ENCODE results near the gene FLYWCH2.
"Not testable (repeated sequence)": the region's sequence is repeated elsewhere in the genome, so short reads cannot be mapped to it uniquely, and the experiment has no call there.

The FLYWCH2 gene

GRCh38 chr16:2919511-2920255, 36.7 kb downstream of the FLYWCH2 start:
- no peak for TF ChIP-seq ZFX (IDR thresholded peaks at IDR 0.05; ENCODE audit: borderline replicate concordance)
- TF ChIP-seq, protein P1, sequence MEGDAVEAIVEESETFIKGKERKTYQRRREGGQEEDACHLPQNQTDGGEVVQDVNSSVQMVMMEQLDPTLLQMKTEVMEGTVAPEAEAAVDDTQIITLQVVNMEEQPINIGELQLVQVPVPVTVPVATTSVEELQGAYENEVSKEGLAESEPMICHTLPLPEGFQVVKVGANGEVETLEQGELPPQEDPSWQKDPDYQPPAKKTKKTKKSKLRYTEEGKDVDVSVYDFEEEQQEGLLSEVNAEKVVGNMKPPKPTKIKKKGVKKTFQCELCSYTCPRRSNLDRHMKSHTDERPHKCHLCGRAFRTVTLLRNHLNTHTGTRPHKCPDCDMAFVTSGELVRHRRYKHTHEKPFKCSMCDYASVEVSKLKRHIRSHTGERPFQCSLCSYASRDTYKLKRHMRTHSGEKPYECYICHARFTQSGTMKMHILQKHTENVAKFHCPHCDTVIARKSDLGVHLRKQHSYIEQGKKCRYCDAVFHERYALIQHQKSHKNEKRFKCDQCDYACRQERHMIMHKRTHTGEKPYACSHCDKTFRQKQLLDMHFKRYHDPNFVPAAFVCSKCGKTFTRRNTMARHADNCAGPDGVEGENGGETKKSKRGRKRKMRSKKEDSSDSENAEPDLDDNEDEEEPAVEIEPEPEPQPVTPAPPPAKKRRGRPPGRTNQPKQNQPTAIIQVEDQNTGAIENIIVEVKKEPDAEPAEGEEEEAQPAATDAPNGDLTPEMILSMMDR (IDR thresholded peaks at IDR 0.05): peak; percentile 90
- 0 out of 2 replicates have a peak overlapping the region, but pooled peaks have one; percentile 15 for H3K27ac ChIP-seq

- H3K27ac ChIP-seq: no peak overlapping the region
- TF ChIP-seq ZFX (IDR thresholded peaks at IDR 0.05; ENCODE audit: borderline replicate concordance): no peak
- TF ChIP-seq, protein P1 (IDR thresholded peaks at IDR 0.05): no peak
Observed at GRCh38 chr16:2923481-2923880, 40.5 kb downstream of the FLYWCH2 start.

- H3K27ac ChIP-seq: no peak overlapping the region
- no peak for TF ChIP-seq ZFX (IDR thresholded peaks at IDR 0.05; ENCODE audit: borderline replicate concordance)
- TF ChIP-seq, protein P1 (IDR thresholded peaks at IDR 0.05): no peak
Observed at GRCh38 chr16:2924901-2925755, 42.1 kb downstream of the FLYWCH2 start.

DNA sequence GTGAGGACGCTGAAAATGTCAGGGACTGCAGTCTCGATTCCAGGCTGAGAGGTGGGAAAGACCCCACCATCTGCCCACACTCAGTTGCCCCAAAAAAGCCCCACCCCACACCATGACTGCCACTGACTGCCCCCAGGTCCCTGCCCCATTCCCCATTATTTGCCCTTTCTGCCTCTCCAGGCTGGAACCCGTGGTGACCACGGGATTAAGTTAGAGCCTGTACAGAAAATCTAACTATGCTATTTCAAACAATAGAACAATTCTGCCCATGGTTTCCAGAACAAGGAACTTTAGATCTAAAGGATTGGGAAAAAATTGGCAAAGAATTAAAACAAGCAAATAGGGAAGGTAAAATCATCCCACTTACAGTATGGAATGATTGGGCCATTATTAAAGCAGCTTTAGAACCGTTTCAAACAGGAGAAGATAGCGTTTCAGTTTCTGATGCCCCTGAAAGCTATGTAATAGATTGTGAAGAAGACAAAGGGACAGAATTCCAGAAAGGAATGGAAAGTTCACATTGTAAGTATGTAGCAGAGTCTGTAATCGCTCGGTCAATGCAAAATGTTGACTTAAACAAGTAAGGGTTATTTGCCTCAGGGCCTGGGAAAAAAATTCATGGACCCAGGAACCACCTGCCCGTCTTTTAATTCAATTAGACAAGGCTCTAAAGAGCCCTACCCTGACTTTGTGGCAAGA, 43.1 kb downstream of the FLYWCH2 start:
- TF ChIP-seq, protein P1 (IDR thresholded peaks at IDR 0.05): no peak
- TF ChIP-seq ZFX (IDR thresholded peaks at IDR 0.05; ENCODE audit: borderline replicate concordance): no peak
- H3K27ac ChIP-seq: 0 out of 2 replicates have a peak overlapping the region, but pooled peaks have one; percentile 15

DNA sequence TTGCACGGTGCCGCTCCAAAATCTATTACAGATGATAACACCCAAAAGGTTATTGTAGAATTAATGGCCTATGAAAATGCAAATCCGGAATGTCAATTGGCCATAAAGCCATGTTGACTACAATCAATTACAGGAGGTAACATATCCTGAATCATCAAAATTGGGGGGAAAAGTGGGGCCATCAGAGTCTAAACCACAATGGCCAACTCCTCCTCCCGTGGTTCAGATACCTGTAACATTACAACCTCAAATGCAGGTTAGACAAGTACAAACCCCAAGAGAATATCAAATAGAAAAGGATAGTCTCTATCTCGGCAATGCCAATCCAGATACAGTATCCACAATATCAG, 43.6 kb downstream of the FLYWCH2 start:
- TF ChIP-seq, protein P1 (IDR thresholded peaks at IDR 0.05): no peak
- no peak for TF ChIP-seq ZFX (IDR thresholded peaks at IDR 0.05; ENCODE audit: borderline replicate concordance)
- 0 out of 2 replicates have a peak overlapping the region, but pooled peaks have one; percentile 15 for H3K27ac ChIP-seq

- H3K27ac ChIP-seq: 0 out of 2 replicates have a peak overlapping the region, but pooled peaks have one; percentile 15
- TF ChIP-seq ZFX (IDR thresholded peaks at IDR 0.05; ENCODE audit: borderline replicate concordance): no peak
- TF ChIP-seq, protein P1 (IDR thresholded peaks at IDR 0.05): peak; percentile 96
Observed at GRCh38 chr16:2927010-2927646, 44.1 kb downstream of the FLYWCH2 start.

GRCh38 chr16:2928151-2928550, 45.1 kb downstream of the FLYWCH2 start:
- not testable (repeated sequence) for H3K27ac ChIP-seq
